K562 (cell line): ENCODE data around the gene HLA-F. TPM values are rescaled to one million over a fixed set of nuclear protein-coding genes. Genes with fewer than 3 reads are reported as not detected.

Source experiments
- ETV6 ChIP-seq, 3 experiments: fragments of 150-350 bp in 1 of 3; sonication (generic) in 1 of 3; formaldehyde crosslinking in 1 of 3; IDR thresholded peaks; 2 replicates each; pipeline versions ENCODE4 v1.6.1 to v1.8.0; 2014 to 2022; ENCODE audit warnings: borderline replicate concordance in 2 of 3, low read depth in 2 of 3, antibody characterized with exemption in 1 of 3, low read length in 1 of 3, mild to moderate bottlenecking in 1 of 3, missing genetic modification reagents in 1 of 3
- HNRNPUL1 ChIP-seq: fragments of 200-400 bp; formaldehyde crosslinking; IDR thresholded peaks from 2 replicates; pipeline ENCODE4 v1.6.1; 2017; ENCODE audit warnings: low read length
- NR4A1 ChIP-seq, 2 experiments: fragments of 250-450 bp in 1 of 2; fragments of 450-650 bp in 1 of 2; sonication (Bioruptor Pico) in 1 of 2; IDR thresholded peaks; 2 replicates each; pipeline versions ENCODE4 v1.4.0 to v1.6.1; 2016 to 2020; ENCODE audit warnings: mild to moderate bottlenecking in 2 of 2, missing compliant biosample characterization in 1 of 2, missing genetic modification characterization in 1 of 2, moderate library complexity in 1 of 2
- PHB ChIP-seq: fragments of 250-450 bp; sonication (Bioruptor Pico); IDR thresholded peaks from 2 replicates; pipeline ENCODE4 v1.5.0; 2021
- SMARCA5 ChIP-seq: fragments of 450-650 bp; IDR thresholded peaks from 2 replicates; pipeline ENCODE4 v1.6.1; 2016
- TCF7L2 ChIP-seq: fragments of 150-350 bp; IDR thresholded peaks from 2 replicates; pipeline ENCODE4 v1.6.1; 2016; ENCODE audit warnings: low read depth, mild to moderate bottlenecking, low read length, moderate library complexity
- ZNF699 ChIP-seq: fragments of 250-450 bp; sonication (Bioruptor Pico); IDR thresholded peaks from 2 replicates; pipeline ENCODE4 v1.8.0; 2021; ENCODE audit warnings: mild to moderate bottlenecking, moderate library complexity; ENCODE audit not compliant: insufficient replicate concordance
- polyA plus RNA-seq, 8 experiments: library from polyadenylated mRNA; depleted of rRNA in 4 of 8; stranded (reverse) in 5 of 8; unstranded in 3 of 8; fragments of >200 nt; fragmentation: Nextera tagmentation in 2 of 8; fragmentation: Illumina TruSeq in 1 of 8; extraction: Ambion mirVana in 2 of 8; extraction: Trizol in 1 of 8; gene quantifications; 2 replicates each; pipeline versions ENCODE4 v1.2.1 to v1.2.3, GENCODE V29; 2011 to 2014; ENCODE audit warnings: inconsistent platforms in 1 of 8, missing spikeins in 1 of 8
- total RNA-seq, 7 experiments: library from RNA; depleted of rRNA in 6 of 7; stranded (reverse); fragments of >200 nt in 6 of 7; fragmentation: Illumina TruSeq in 2 of 7; extraction: Trizol in 2 of 7; gene quantifications; 2 replicates each; pipeline versions ENCODE4 v1.2.1 to v1.2.3, GENCODE V29; 2011 to 2021; ENCODE audit warnings: low replicate concordance in 1 of 7
- TF ChIP-seq, protein P1 (sequence below), 2 experiments: fragments of 450-650 bp; formaldehyde crosslinking in 1 of 2; IDR thresholded peaks; 2 replicates each; pipeline versions ENCODE4 v1.4.0 to v1.6.1; 2014 to 2020; ENCODE audit warnings: mild to moderate bottlenecking in 2 of 2, borderline replicate concordance in 1 of 2, low read depth in 1 of 2
- TF ChIP-seq, protein P2 (sequence below): IDR thresholded peaks from 2 replicates; pipeline ENCODE4 v1.6.1; 2012; ENCODE audit warnings: low read depth, low read length, improper control_type of control experiment, borderline replicate concordance
- TF ChIP-seq, protein P3 (sequence below): fragments of 450-650 bp; IDR thresholded peaks from 2 replicates; pipeline ENCODE4 v1.7.0; 2016; ENCODE audit warnings: borderline replicate concordance
- TF ChIP-seq, protein P4 (sequence below): fragments of 450-650 bp; IDR thresholded peaks from one replicate; pipeline ENCODE4 v1.6.1; 2018; ENCODE audit warnings: mild to moderate bottlenecking, moderate library complexity; ENCODE audit not compliant: partially characterized antibody

HLA-F gene
- total and polyA plus RNA-seq, 9 of the 15 experiments (the other 6 are each of a cell fraction or from before 2014, with no cell fraction given): 0.40 to 0.76 (median 0.46) TPM; not detected in 6

DNA sequence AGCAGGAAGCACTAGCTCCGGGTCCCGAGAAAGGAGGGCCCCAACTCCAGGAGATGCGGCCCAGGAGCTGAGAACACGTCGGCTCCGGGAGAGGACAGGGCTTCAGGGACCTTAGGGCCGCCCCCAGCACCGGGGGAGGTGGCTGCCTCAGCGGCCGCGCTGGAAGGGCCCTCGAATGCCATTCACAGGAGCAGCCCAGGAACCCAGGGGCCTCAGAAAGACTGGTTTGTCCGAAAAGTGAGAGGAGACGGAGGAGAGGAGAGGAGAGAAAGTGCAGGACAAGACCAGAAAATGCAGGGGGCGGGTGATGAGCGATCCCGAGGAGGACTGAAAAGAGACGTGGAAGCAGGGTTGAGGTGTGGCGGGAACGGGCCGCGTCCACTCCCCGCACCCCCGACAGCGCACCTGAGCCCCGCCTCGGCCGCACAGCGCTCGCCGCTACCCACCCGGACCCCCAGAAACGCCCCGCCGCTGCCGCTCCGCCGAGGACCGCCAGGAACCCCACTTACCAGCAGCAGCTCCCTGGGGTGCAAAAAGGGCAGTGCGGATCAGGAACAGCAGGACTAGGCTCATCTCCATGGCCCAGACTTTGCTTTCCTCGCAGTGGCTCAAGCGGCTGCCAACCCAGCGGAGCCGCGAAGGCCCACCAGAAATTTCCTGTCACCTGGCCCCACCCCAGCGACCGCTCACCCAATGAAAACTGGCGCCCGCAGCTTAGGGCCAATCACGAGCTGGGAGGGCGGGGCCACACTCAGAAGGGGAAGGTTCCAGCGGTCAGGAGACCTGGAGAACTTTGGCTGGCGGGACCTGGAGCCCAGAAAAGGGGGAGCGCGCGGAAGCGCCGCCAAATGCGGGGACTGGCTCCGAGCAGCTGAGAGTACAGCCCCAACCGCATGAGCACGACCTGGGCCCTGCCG, 25.4 kb downstream of the HLA-F start (continued):
- TF ChIP-seq ZNF699: no peak
- TF ChIP-seq, protein P1, sequence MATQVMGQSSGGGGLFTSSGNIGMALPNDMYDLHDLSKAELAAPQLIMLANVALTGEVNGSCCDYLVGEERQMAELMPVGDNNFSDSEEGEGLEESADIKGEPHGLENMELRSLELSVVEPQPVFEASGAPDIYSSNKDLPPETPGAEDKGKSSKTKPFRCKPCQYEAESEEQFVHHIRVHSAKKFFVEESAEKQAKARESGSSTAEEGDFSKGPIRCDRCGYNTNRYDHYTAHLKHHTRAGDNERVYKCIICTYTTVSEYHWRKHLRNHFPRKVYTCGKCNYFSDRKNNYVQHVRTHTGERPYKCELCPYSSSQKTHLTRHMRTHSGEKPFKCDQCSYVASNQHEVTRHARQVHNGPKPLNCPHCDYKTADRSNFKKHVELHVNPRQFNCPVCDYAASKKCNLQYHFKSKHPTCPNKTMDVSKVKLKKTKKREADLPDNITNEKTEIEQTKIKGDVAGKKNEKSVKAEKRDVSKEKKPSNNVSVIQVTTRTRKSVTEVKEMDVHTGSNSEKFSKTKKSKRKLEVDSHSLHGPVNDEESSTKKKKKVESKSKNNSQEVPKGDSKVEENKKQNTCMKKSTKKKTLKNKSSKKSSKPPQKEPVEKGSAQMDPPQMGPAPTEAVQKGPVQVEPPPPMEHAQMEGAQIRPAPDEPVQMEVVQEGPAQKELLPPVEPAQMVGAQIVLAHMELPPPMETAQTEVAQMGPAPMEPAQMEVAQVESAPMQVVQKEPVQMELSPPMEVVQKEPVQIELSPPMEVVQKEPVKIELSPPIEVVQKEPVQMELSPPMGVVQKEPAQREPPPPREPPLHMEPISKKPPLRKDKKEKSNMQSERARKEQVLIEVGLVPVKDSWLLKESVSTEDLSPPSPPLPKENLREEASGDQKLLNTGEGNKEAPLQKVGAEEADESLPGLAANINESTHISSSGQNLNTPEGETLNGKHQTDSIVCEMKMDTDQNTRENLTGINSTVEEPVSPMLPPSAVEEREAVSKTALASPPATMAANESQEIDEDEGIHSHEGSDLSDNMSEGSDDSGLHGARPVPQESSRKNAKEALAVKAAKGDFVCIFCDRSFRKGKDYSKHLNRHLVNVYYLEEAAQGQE (IDR thresholded peaks at IDR 0.05; ENCODE audit: borderline replicate concordance): peak; percentile 40
- TF ChIP-seq, protein P1 (CRISPR knock-in tag; IDR thresholded peaks at IDR 0.05; ENCODE audit: low read depth): 0 out of 2 replicates have a peak, but pooled peaks have one; percentile 22
- TF ChIP-seq, protein P2, sequence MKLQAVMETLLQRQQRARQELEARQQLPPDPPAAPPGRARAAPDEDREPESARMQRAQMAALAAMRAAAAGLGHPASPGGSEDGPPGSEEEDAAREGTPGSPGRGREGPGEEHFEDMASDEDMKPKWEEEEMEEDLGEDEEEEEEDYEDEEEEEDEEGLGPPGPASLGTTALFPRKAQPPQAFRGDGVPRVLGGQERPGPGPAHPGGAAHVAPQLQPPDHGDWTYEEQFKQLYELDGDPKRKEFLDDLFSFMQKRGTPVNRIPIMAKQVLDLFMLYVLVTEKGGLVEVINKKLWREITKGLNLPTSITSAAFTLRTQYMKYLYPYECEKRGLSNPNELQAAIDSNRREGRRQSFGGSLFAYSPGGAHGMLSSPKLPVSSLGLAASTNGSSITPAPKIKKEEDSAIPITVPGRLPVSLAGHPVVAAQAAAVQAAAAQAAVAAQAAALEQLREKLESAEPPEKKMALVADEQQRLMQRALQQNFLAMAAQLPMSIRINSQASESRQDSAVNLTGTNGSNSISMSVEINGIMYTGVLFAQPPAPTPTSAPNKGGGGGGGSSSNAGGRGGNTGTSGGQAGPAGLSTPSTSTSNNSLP: no peak
- TF ChIP-seq ETV6 (IDR thresholded peaks at IDR 0.05; ENCODE audit: borderline replicate concordance in 1 of 2, low read depth in 2 of 2, low read length in 1 of 2): no peak
- no peak for TF ChIP-seq ETV6 (CRISPR knock-in tag; IDR thresholded peaks at IDR 0.05; ENCODE audit: borderline replicate concordance)
- TF ChIP-seq HNRNPUL1: no peak
- TF ChIP-seq NR4A1 (CRISPR knock-in tag; IDR thresholded peaks at IDR 0.05): no peak
- TF ChIP-seq NR4A1 (tag; IDR thresholded peaks at IDR 0.05): no peak
- no peak for TF ChIP-seq TCF7L2
- TF ChIP-seq, protein P3, sequence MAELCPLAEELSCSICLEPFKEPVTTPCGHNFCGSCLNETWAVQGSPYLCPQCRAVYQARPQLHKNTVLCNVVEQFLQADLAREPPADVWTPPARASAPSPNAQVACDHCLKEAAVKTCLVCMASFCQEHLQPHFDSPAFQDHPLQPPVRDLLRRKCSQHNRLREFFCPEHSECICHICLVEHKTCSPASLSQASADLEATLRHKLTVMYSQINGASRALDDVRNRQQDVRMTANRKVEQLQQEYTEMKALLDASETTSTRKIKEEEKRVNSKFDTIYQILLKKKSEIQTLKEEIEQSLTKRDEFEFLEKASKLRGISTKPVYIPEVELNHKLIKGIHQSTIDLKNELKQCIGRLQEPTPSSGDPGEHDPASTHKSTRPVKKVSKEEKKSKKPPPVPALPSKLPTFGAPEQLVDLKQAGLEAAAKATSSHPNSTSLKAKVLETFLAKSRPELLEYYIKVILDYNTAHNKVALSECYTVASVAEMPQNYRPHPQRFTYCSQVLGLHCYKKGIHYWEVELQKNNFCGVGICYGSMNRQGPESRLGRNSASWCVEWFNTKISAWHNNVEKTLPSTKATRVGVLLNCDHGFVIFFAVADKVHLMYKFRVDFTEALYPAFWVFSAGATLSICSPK: no peak
- TF ChIP-seq, protein P4, sequence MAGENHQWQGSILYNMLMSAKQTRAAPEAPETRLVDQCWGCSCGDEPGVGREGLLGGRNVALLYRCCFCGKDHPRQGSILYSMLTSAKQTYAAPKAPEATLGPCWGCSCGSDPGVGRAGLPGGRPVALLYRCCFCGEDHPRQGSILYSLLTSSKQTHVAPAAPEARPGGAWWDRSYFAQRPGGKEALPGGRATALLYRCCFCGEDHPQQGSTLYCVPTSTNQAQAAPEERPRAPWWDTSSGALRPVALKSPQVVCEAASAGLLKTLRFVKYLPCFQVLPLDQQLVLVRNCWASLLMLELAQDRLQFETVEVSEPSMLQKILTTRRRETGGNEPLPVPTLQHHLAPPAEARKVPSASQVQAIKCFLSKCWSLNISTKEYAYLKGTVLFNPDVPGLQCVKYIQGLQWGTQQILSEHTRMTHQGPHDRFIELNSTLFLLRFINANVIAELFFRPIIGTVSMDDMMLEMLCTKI: no peak
- TF ChIP-seq SMARCA5: no peak
- no peak for TF ChIP-seq PHB (CRISPR knock-in tag)
